K562 (cell line): ENCODE measurements around the gene FBXO27. TPM values are rescaled to one million over a fixed set of nuclear protein-coding genes. Genes with fewer than 3 reads are reported as not detected.
A peak's percentile ranks its signal among the peaks of the same experiment; 100 is the strongest.

ENCODE experiments used
- ATAC-seq: fragments of 200-7000 bp; cut with Tn5 transposase; 3 replicates; pipeline ENCODE4 v1.9.1; 2020; ENCODE audit warnings: moderate library complexity
- BruUV-seq: library from RNA; stranded (reverse); fragments of 400-500 nt; replicated peaks from 2 replicates; lab custom pipeline; 2021; lab: Mats Ljungman, UMichigan
- CTCF ChIA-PET: fragments of 300-600 bp; formaldehyde crosslinking; extraction: SDS; loops from one replicate; lab custom pipeline; 2021; ENCODE audit warnings: low intra/inter-chr PET ratio; lab: Yijun Ruan, JAX
- POLR2A ChIA-PET: fragments of 300-600, 350-650 bp; sonication (Branson Sonifier 250); formaldehyde crosslinking; extraction: SDS; loops from one replicate; lab custom pipeline; 2021; ENCODE audit warnings: antibody characterized with exemption, inconsistent platforms; lab: Yijun Ruan, JAX
- DNase-seq, 4 experiments: peaks; one replicate each; pipeline versions ENCODE4 v3.0.0 to v3.0.0-alpha.2; 2011 to 2018; ENCODE audit warnings: low spot score in 3 of 4, mixed read lengths in 3 of 4; ENCODE audit errors: extremely low read depth in 1 of 4
- FAIRE-seq: peaks from 2 replicates; lab custom pipeline; 2011; peaks lifted over from hg19 to GRCh38; lab: Jason Lieb, UNC
- H2AFZ ChIP-seq: 2 replicates; pipeline ENCODE4 v1.6.0; 2011; ENCODE audit warnings: low read depth, low read length, control low read depth, inconsistent platforms
- H3K27ac ChIP-seq: fragments of 200-600 bp; 3 replicates; pipeline ENCODE4 v1.8.0; 2011; ENCODE audit warnings: low read depth, mild to moderate bottlenecking, control low read depth, inconsistent platforms, low read length, moderate library complexity, mixed read lengths; ENCODE audit errors: extremely low read depth
- H3K27me3 ChIP-seq, 2 experiments: fragments of 300-600 bp in 1 of 2; 2 replicates in 1 of 2; 3 replicates in 1 of 2; pipeline versions ENCODE4 v1.6.0 to v1.8.0; 2011; ENCODE audit warnings: inconsistent platforms in 2 of 2, low read length in 2 of 2, mild to moderate bottlenecking in 1 of 2, mixed read lengths in 1 of 2, moderate library complexity in 1 of 2; ENCODE audit not compliant: control insufficient read depth in 2 of 2, insufficient read depth in 2 of 2
- H3K36me3 ChIP-seq: fragments of 300-600 bp; 3 replicates; pipeline ENCODE4 v1.8.0; 2011; ENCODE audit warnings: mild to moderate bottlenecking, low read length, inconsistent platforms; ENCODE audit not compliant: control insufficient read depth, insufficient read depth
- H3K4me1 ChIP-seq, 2 experiments: fragments of 200-600 bp in 1 of 2; replicated peaks in 1 of 2; 2 replicates in 1 of 2; 3 replicates in 1 of 2; pipeline versions ENCODE4 v1.5.1 to v1.8.0; 2011; ENCODE audit warnings: inconsistent platforms in 2 of 2, low read length in 2 of 2, mild to moderate bottlenecking in 1 of 2, mixed read lengths in 1 of 2, moderate library complexity in 1 of 2; ENCODE audit not compliant: control insufficient read depth in 2 of 2, insufficient read depth in 2 of 2
- H3K4me2 ChIP-seq: 2 replicates; pipeline ENCODE4 v1.6.1; 2011; ENCODE audit warnings: low read length, control low read depth, inconsistent platforms, mixed read lengths; ENCODE audit not compliant: insufficient read depth
- H3K4me3 ChIP-seq: fragments of 200-600 bp; sonication (generic), shearing (Covaris generic); 2 replicates; pipeline ENCODE4 v1.5.1; 2016; ENCODE audit warnings: control low read depth, inconsistent platforms
- H3K79me2 ChIP-seq: fragments of 200-600 bp; 3 replicates; pipeline ENCODE4 v1.8.0; 2011; ENCODE audit warnings: low read length, inconsistent platforms; ENCODE audit not compliant: control insufficient read depth, insufficient read depth
- H3K9ac ChIP-seq, 2 experiments: 2 replicates each; pipeline versions ENCODE4 v1.6.0 to v1.6.1; 2011; ENCODE audit warnings: low read depth in 2 of 2, low read length in 2 of 2, control low read depth in 1 of 2, inconsistent platforms in 1 of 2, mild to moderate bottlenecking in 1 of 2, mixed read lengths in 1 of 2; ENCODE audit not compliant: insufficient read depth in 1 of 2
- H3K9me1 ChIP-seq: one replicate; pipeline ENCODE4 v1.6.0; 2011; ENCODE audit warnings: inconsistent platforms, mild to moderate bottlenecking, low read length, moderate library complexity; ENCODE audit not compliant: control insufficient read depth, insufficient read depth
- H3K9me3 ChIP-seq: replicated peaks from 2 replicates; pipeline ENCODE4 v1.5.1; 2011; ENCODE audit warnings: low read depth, low read length, inconsistent platforms; ENCODE audit not compliant: control insufficient read depth, insufficient read depth
- H4K20me1 ChIP-seq: replicated peaks from 2 replicates; pipeline ENCODE4 v1.6.1; 2011; ENCODE audit warnings: low read length, inconsistent platforms, mixed read lengths; ENCODE audit not compliant: control insufficient read depth, insufficient read depth
- CLOCK ChIP-seq: fragments of 250-450 bp; sonication (Bioruptor Pico); IDR thresholded peaks from 2 replicates; pipeline ENCODE4 v1.4.0; 2020; ENCODE audit warnings: mild to moderate bottlenecking, moderate library complexity, borderline replicate concordance
- CREM ChIP-seq: IDR thresholded peaks from 2 replicates; pipeline ENCODE4 v1.6.1; 2014; ENCODE audit warnings: antibody characterized with exemption, low read depth
- JUNB ChIP-seq: fragments of 450-650 bp; formaldehyde crosslinking; conservative IDR thresholded peaks from 2 replicates; pipeline ENCODE4 v1.4.0; 2020; ENCODE audit warnings: mild to moderate bottlenecking
- MBD2 ChIP-seq: sonication (generic); IDR thresholded peaks from 2 replicates; pipeline ENCODE4 v1.6.1; 2016; ENCODE audit warnings: low read depth, borderline replicate concordance
- MYNN ChIP-seq, 2 experiments: sonication (generic); formaldehyde crosslinking in 1 of 2; IDR thresholded peaks; 2 replicates each; pipeline versions ENCODE4 v1.5.0 to v1.6.1; 2016 to 2020; ENCODE audit warnings: antibody characterized with exemption in 1 of 2, missing genetic modification reagents in 1 of 2
- RB1 ChIP-seq: fragments of 450-650 bp; IDR thresholded peaks from 2 replicates; pipeline ENCODE4 v1.6.1; 2017; ENCODE audit warnings: low read depth, mild to moderate bottlenecking
- ZNF184 ChIP-seq: sonication (generic); formaldehyde crosslinking; IDR thresholded peaks from 2 replicates; pipeline ENCODE4 v1.5.0; 2020; ENCODE audit warnings: missing genetic modification reagents
- ZNF444 ChIP-seq: fragments of 250-450 bp; sonication (Bioruptor Pico); IDR thresholded peaks from 2 replicates; pipeline ENCODE4 v1.4.0; 2020; ENCODE audit warnings: mild to moderate bottlenecking, moderate library complexity
- WGBS: fragments of 100-300 bp; shearing (Covaris generic); methylation state at CpG from one replicate; pipeline ENCODE4 v1.1.6; 2016; ENCODE audit warnings: low coverage, mixed read lengths; ENCODE audit not compliant: insufficient coverage; ENCODE audit errors: missing lambda C conversion rate; 5-methylcytosine and 5-hydroxymethylcytosine counted together
- in situ Hi-C: fragments of 300-500 bp; cut with MboI; formaldehyde crosslinking; loops from 4 replicates; pipeline ENCODE4 v1.15.0; 2018; ENCODE audit warnings: inconsistent platforms, mixed read lengths
- intact Hi-C: fragments of 100-400 bp; cut with micrococcal nuclease; formaldehyde crosslinking; loops from 2 replicates; pipeline ENCODE4 v1.14.2; 2022
- polyA plus RNA-seq, 8 experiments: library from polyadenylated mRNA; depleted of rRNA in 4 of 8; stranded (reverse) in 5 of 8; unstranded in 3 of 8; fragments of >200 nt; fragmentation: Nextera tagmentation in 2 of 8; fragmentation: Illumina TruSeq in 1 of 8; extraction: Ambion mirVana in 2 of 8; extraction: Trizol in 1 of 8; gene quantifications; 2 replicates each; pipeline versions ENCODE4 v1.2.1 to v1.2.3, GENCODE V29; 2011 to 2014; ENCODE audit warnings: inconsistent platforms in 1 of 8, missing spikeins in 1 of 8
- total RNA-seq, 7 experiments: library from RNA; depleted of rRNA in 6 of 7; stranded (reverse); fragments of >200 nt in 6 of 7; fragmentation: Illumina TruSeq in 2 of 7; extraction: Trizol in 2 of 7; gene quantifications; 2 replicates each; pipeline versions ENCODE4 v1.2.1 to v1.2.3, GENCODE V29; 2011 to 2021; ENCODE audit warnings: low replicate concordance in 1 of 7
- TF ChIP-seq, protein P1 (sequence below): fragments of 200-800 bp; sonication (Bioruptor generic); IDR thresholded peaks from 2 replicates; pipeline ENCODE4 v1.6.1; 2016; ENCODE audit warnings: missing genetic modification characterization, missing compliant biosample characterization
- TF ChIP-seq, protein P2 (sequence below), 3 experiments: IDR thresholded peaks in 2 of 3; conservative IDR thresholded peaks in 1 of 3; 2 replicates each; pipeline ENCODE4 v1.5.1; 2011 to 2012; ENCODE audit warnings: low read length in 3 of 3, mild to moderate bottlenecking in 3 of 3, control low read depth in 2 of 3, improper control_type of control experiment in 1 of 3, inconsistent platforms in 1 of 3, low read depth in 1 of 3, mixed read lengths in 1 of 3, moderate library complexity in 1 of 3; ENCODE audit not compliant: insufficient read depth in 2 of 3

FBXO27 gene
- total and polyA plus RNA-seq, 9 of the 15 experiments (the other 6 are each of a cell fraction or from before 2014, with no cell fraction given), result 1.8 to 11.0 (median 6.3) TPM

- TF ChIP-seq, protein P1, sequence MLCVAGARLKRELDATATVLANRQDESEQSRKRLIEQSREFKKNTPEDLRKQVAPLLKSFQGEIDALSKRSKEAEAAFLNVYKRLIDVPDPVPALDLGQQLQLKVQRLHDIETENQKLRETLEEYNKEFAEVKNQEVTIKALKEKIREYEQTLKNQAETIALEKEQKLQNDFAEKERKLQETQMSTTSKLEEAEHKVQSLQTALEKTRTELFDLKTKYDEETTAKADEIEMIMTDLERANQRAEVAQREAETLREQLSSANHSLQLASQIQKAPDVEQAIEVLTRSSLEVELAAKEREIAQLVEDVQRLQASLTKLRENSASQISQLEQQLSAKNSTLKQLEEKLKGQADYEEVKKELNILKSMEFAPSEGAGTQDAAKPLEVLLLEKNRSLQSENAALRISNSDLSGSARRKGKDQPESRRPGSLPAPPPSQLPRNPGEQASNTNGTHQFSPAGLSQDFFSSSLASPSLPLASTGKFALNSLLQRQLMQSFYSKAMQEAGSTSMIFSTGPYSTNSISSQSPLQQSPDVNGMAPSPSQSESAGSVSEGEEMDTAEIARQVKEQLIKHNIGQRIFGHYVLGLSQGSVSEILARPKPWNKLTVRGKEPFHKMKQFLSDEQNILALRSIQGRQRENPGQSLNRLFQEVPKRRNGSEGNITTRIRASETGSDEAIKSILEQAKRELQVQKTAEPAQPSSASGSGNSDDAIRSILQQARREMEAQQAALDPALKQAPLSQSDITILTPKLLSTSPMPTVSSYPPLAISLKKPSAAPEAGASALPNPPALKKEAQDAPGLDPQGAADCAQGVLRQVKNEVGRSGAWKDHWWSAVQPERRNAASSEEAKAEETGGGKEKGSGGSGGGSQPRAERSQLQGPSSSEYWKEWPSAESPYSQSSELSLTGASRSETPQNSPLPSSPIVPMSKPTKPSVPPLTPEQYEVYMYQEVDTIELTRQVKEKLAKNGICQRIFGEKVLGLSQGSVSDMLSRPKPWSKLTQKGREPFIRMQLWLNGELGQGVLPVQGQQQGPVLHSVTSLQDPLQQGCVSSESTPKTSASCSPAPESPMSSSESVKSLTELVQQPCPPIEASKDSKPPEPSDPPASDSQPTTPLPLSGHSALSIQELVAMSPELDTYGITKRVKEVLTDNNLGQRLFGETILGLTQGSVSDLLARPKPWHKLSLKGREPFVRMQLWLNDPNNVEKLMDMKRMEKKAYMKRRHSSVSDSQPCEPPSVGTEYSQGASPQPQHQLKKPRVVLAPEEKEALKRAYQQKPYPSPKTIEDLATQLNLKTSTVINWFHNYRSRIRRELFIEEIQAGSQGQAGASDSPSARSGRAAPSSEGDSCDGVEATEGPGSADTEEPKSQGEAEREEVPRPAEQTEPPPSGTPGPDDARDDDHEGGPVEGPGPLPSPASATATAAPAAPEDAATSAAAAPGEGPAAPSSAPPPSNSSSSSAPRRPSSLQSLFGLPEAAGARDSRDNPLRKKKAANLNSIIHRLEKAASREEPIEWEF, result no peak
- TF ChIP-seq RB1, result peak; percentile 78
Observed at GRCh38 chr19:39052243-39052746, 19.9 kb upstream of the FBXO27 start (continued).

DNA sequence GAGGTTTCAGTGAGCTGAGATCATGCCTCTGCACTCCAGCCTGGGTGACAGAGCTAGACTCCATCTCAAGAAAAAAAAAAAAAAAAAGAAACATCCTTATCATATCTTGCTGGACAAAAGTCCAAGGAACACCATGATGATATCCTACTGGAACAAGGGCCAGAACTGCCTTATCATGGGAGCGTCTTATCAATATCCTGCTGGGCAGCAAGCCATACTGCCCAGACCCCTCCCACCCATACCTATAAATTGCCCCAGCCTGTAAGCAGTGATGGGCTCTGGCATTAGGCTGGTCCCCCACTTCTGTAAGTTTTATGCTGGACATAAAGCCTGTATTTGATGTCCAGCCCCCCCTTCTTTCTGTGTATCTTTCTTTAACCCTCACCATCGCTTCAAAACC is 14.7 kb upstream of the FBXO27 start:
- in situ Hi-C loops, result no loop called here
- Histone ChIP-seq H3K9ac (no peak overlapping the region), H3K36me3 (no peaks in the 10 kb centered on the region), H3K4me1 (peaks cover 5 to 13% of the 10 kb centered on the region in 2 experiments; a peak in 3 of 5 replicates), H3K9me3 (no peaks in the 10 kb centered on the region), H3K27ac (no peak overlapping the region), H3K4me2 (no peak overlapping the region), H3K79me2 (no peaks in the 10 kb centered on the region), H4K20me1 (no peaks in the 10 kb centered on the region), H3K27me3 (no peaks in the 10 kb centered on the region), H3K4me3 (no peak overlapping the region), H2AFZ (no peak overlapping the region), H3K9me1 (no peaks in the 10 kb centered on the region)
- CTCF ChIA-PET, result no interaction called here
- intact Hi-C loops, result no loop called here
- ATAC-seq, result no peak
- POLR2A ChIA-PET, result no interaction called here
- no peak for FAIRE-seq
- WGBS, result 36% methylated on average over 2 of the region's 2 CpGs
- DNase-seq, result no peak
- no TSS peak for BruUV-seq
- no peak for TF ChIP-seq CLOCK
- no peak for TF ChIP-seq ZNF184
- no peak for TF ChIP-seq CREM
- TF ChIP-seq MYNN (IDR thresholded peaks at IDR 0.05), result no peak
- TF ChIP-seq MYNN (CRISPR knock-in tag; IDR thresholded peaks at IDR 0.05), result no peak
- TF ChIP-seq JUNB (CRISPR knock-in tag), result no peak
- no peak for TF ChIP-seq ZNF444
- TF ChIP-seq, protein P2, sequence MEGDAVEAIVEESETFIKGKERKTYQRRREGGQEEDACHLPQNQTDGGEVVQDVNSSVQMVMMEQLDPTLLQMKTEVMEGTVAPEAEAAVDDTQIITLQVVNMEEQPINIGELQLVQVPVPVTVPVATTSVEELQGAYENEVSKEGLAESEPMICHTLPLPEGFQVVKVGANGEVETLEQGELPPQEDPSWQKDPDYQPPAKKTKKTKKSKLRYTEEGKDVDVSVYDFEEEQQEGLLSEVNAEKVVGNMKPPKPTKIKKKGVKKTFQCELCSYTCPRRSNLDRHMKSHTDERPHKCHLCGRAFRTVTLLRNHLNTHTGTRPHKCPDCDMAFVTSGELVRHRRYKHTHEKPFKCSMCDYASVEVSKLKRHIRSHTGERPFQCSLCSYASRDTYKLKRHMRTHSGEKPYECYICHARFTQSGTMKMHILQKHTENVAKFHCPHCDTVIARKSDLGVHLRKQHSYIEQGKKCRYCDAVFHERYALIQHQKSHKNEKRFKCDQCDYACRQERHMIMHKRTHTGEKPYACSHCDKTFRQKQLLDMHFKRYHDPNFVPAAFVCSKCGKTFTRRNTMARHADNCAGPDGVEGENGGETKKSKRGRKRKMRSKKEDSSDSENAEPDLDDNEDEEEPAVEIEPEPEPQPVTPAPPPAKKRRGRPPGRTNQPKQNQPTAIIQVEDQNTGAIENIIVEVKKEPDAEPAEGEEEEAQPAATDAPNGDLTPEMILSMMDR (IDR thresholded peaks at IDR 0.05 in 2 of 3, conservative IDR thresholded peaks at IDR 0.05 in 1 of 3; ENCODE audit: insufficient read depth in 2 of 3, low read depth in 1 of 3, low read length in 3 of 3), result no peak
- TF ChIP-seq MBD2, result no peak
